ENCODE measurements around the gene STAB1.

GRCh38 chr3:52490035-52490938 lies 4.9 kb upstream of the STAB1 start:
- no peak for TF ChIP-seq POLR2A (IDR thresholded peaks at IDR 0.05)
- peak in 1 of 3 donors; percentile 40 for TF ChIP-seq POLR2AphosphoS5 (IDR thresholded peaks at IDR 0.05)
- TF ChIP-seq CTCF (IDR thresholded peaks at IDR 0.05 in 8 of 11, conservative IDR thresholded peaks at IDR 0.05 in 3 of 11) = no peak
